Esophagus muscularis mucosa (tissue), 4 donors: Measurements from ENCODE around the gene EXOSC5. TPM values are rescaled to one million over a fixed set of nuclear protein-coding genes. Genes with fewer than 3 reads are reported as not detected.

ENCODE experiments used
- DNase-seq: peaks from one replicate; pipeline ENCODE4 v3.0.0-alpha.2; 2017; ENCODE audit errors: extremely low spot score
- H3K27ac ChIP-seq, 4 donors: fragments of 200-600 bp; sonication (generic); replicated peaks in 1 of 4; 1 replicate in 3 of 4; 2 replicates in 1 of 4; pipeline ENCODE4 v1.5.1; 2016 to 2019; ENCODE audit warnings: mild to moderate bottlenecking in 1 of 4
- H3K27me3 ChIP-seq, 4 donors: fragments of 200-600 bp; sonication (generic); one replicate each; pipeline versions ENCODE4 v1.5.1 to v1.6.0; 2016 to 2019
- H3K36me3 ChIP-seq, 4 donors: fragments of 200-600 bp; sonication (generic); one replicate each; pipeline ENCODE4 v1.5.1; 2016 to 2019
- H3K4me1 ChIP-seq, 4 donors: fragments of 200-600 bp; sonication (generic); one replicate each; pipeline ENCODE4 v1.5.1; 2016 to 2019
- H3K4me3 ChIP-seq, 4 donors: fragments of 200-600 bp; sonication (generic); 1 replicate in 2 of 4; 2 replicates in 2 of 4; pipeline ENCODE4 v1.5.1; 2016 to 2019; ENCODE audit warnings: mild to moderate bottlenecking in 4 of 4, moderate library complexity in 1 of 4
- H3K9me3 ChIP-seq, 4 donors: fragments of 200-600 bp; sonication (generic); 1 replicate in 3 of 4; 2 replicates in 1 of 4; pipeline ENCODE4 v1.5.1; 2016 to 2019
- EP300 ChIP-seq: sonication (generic); formaldehyde crosslinking; IDR thresholded peaks from one replicate; pipeline ENCODE4 v1.6.1; 2017; ENCODE audit warnings: antibody characterized with exemption
- POLR2A ChIP-seq: fragments of 450-650 bp; IDR thresholded peaks from one replicate; pipeline ENCODE4 v1.6.1; 2017; ENCODE audit warnings: antibody characterized with exemption, moderate library complexity, mild to moderate bottlenecking, low read depth
- POLR2AphosphoS5 ChIP-seq, 2 donors: sonication (generic); formaldehyde crosslinking; IDR thresholded peaks; one replicate each; pipeline ENCODE4 v1.6.1; 2017; ENCODE audit warnings: antibody characterized with exemption in 2 of 2
- WGBS: methylation state at CpG from one replicate; pipeline ENCODE4 v1.1.5; 2018; 5-methylcytosine and 5-hydroxymethylcytosine counted together
- intact Hi-C: fragments of 100-400 bp; cut with DNase I; formaldehyde crosslinking; loops from one replicate; pipeline ENCODE4 v1.15.1; 2023
- total RNA-seq, 4 donors: library from RNA; depleted of rRNA; stranded (reverse); fragments of >200 nt; gene quantifications; one replicate each; pipeline versions ENCODE4 v1.1.0 to v1.2.1, GENCODE V29; 2016
- TF ChIP-seq, protein P1 (sequence below), 3 experiments: fragments of 200-600 bp in 2 of 3; fragments of 450-650 bp in 1 of 3; sonication (generic) in 2 of 3; IDR thresholded peaks; one replicate each; pipeline ENCODE4 v1.5.1; 2017 to 2019; ENCODE audit warnings: antibody characterized with exemption in 3 of 3, mild to moderate bottlenecking in 2 of 3, moderate library complexity in 1 of 3

The EXOSC5 gene
- total RNA-seq, 4 donors from 2014 or later: 11.2 to 15.2 (median 13.2) TPM

DNA sequence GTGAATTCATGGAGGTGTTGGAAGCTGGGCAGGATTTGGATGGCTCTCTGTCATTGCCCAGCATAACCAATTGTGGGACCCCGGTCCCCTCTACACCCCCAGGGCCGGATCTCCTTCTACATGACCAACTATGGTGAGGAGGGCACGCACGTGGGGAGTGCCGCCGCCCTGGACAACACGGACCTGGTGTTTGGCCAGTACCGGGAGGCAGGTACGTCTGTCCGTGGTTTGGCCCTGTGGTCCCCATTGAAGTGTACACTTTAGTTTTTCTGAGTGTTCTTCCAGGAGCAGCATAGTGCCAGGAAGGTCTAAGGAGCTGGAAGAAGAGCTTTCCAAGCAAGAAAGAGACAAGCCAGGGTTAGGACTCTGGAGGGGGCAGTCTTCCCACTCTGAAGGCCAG, 16.8 kb upstream of the EXOSC5 start:
- 90% methylated on average over 9 of the region's 10 CpGs for WGBS
- no peak overlapping the region for H3K4me3 ChIP-seq
- intact Hi-C loops: no loop called here

DNA sequence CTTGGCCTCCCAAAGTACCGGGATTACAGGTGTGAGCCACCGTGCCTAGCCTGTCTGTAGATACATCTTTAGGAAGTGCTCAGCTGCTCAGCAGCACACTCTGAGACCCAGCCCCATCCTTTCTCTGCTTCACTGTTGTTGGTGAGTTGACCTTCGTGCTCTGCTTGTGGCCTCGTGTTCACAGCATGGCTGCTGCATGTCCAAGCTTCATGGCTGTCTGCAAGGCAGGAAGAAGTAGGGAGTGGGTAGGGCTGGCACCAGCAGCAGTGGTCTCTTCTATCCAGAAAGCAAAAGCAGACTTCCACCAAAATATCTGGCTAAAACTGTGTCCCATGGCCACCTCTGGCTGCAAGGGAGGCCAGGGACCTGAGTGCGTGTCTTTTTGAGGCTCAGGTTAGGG, 15.8 kb upstream of the EXOSC5 start:
- Histone ChIP-seq H3K9me3 (no peaks in the 10 kb centered on the region), H3K36me3 (peaks cover 37 to 76% (median 64%) of the 10 kb centered on the region in 4 donors), H3K4me1 (peaks cover 29 to 40% (median 36%) of the 10 kb centered on the region in 4 donors), H3K27ac (no peak overlapping the region), H3K27me3 (no peaks in the 10 kb centered on the region), H3K4me3 (no peak overlapping the region)
- intact Hi-C loops: no loop called here
- DNase-seq: no peak
- 93% methylated on average over 5 of the region's 5 CpGs for WGBS
- TF ChIP-seq, protein P1, sequence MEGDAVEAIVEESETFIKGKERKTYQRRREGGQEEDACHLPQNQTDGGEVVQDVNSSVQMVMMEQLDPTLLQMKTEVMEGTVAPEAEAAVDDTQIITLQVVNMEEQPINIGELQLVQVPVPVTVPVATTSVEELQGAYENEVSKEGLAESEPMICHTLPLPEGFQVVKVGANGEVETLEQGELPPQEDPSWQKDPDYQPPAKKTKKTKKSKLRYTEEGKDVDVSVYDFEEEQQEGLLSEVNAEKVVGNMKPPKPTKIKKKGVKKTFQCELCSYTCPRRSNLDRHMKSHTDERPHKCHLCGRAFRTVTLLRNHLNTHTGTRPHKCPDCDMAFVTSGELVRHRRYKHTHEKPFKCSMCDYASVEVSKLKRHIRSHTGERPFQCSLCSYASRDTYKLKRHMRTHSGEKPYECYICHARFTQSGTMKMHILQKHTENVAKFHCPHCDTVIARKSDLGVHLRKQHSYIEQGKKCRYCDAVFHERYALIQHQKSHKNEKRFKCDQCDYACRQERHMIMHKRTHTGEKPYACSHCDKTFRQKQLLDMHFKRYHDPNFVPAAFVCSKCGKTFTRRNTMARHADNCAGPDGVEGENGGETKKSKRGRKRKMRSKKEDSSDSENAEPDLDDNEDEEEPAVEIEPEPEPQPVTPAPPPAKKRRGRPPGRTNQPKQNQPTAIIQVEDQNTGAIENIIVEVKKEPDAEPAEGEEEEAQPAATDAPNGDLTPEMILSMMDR (IDR thresholded peaks at IDR 0.05): no peak
- TF ChIP-seq POLR2AphosphoS5 (IDR thresholded peaks at IDR 0.05) (no peak), EP300 (no peak), POLR2A (no peak)

More for the DNA sequence above, 16.8 kb upstream of the EXOSC5 start:
- Histone ChIP-seq H3K9me3 (no peaks in the 10 kb centered on the region), H3K27me3 (no peaks in the 10 kb centered on the region), H3K27ac (no peak overlapping the region), H3K4me1 (peaks cover 19 to 31% (median 30%) of the 10 kb centered on the region in 4 donors), H3K36me3 (peaks cover 44 to 85% (median 74%) of the 10 kb centered on the region in 4 donors)
- DNase-seq: no peak
- no peak for TF ChIP-seq EP300
- TF ChIP-seq, protein P1 (IDR thresholded peaks at IDR 0.05): no peak

DNA sequence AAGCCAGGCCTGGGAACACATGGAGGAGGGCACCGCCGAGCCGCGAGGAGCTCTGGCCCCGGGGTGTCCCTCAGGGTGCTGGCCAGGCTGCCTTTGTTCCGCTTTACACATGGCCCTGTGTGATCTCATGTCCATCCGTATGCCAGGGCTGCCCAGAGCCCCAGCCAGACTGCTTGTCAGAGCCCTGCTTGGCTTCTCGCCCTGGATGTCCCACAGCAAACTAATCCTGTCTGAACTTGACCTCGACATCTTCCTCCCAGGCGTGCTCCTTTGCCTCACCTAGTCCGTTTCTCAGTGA, 14.8 kb upstream of the EXOSC5 start:
- intact Hi-C loops: no loop called here
- Histone ChIP-seq H3K4me1 (peaks cover 36 to 43% (median 40%) of the 10 kb centered on the region in 4 donors), H3K36me3 (peaks cover 30 to 65% (median 53%) of the 10 kb centered on the region in 4 donors), H3K27ac (no peak overlapping the region), H3K9me3 (no peaks in the 10 kb centered on the region), H3K27me3 (no peaks in the 10 kb centered on the region), H3K4me3 (no peak overlapping the region)
- 58% methylated on average over 11 of the region's 11 CpGs for WGBS
- no peak for DNase-seq
- TF ChIP-seq POLR2AphosphoS5 (IDR thresholded peaks at IDR 0.05): no peak
- TF ChIP-seq, protein P1 (IDR thresholded peaks at IDR 0.05): no peak
- TF ChIP-seq EP300: no peak
- TF ChIP-seq POLR2A: no peak

DNA sequence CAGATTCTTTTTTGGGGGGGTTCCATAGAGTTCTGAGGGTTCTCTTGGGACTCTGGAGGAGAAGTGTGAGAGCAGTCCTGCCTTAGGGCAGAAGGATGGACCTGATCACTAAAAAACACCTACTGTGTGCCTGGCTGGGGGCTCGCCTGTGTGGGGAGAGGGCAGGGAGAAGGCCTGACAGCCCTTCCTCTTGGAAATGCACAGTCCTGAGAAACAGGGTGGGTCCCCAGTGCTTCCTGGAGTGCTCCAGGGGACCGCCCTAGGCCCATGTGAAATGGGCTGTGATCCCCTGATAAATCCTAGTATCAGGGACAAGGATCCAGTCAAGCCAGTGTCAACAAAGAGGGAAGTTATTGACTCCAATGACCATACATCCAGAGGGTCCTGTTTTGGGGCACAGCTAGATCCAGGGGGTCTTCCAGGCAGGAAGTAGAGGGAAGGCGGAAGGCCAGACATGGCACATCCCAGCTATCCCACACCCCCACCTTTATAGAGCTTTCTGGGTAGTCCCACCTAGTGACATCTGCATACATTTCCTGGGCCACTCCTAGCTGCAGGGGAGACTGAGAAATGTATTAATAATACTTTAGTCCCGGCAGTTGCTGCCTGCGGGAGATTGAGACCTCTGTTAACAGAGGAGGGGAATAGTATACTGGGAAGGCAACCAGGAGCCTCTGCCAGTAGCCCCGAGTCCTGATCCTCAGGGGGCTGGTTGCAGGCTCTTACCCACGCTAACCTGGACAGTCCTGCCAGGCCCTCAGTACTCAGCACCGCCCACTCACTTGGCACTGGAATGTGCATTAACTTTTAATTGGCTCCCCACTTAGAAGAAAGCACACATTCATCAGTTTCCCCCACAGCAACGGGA, 14.2 kb upstream of the EXOSC5 start:
- H3K27ac ChIP-seq: peak overlapping the region in 1 of 4 donors; percentile 1
- H3K9me3 ChIP-seq: no peaks in the 10 kb centered on the region
- peaks cover 27 to 59% (median 47%) of the 10 kb centered on the region in 4 donors for H3K36me3 ChIP-seq
- H3K4me1 ChIP-seq: peaks cover 39 to 47% (median 46%) of the 10 kb centered on the region in 4 donors
- no peak for DNase-seq
- H3K27me3 ChIP-seq: no peaks in the 10 kb centered on the region
- intact Hi-C loops: no loop called here
- TF ChIP-seq, protein P1 (IDR thresholded peaks at IDR 0.05): no peak
- TF ChIP-seq EP300 (no peak), POLR2A (no peak), POLR2AphosphoS5 (IDR thresholded peaks at IDR 0.05) (no peak)
- no peak overlapping the region for H3K4me3 ChIP-seq
- 70% methylated on average over 8 of the region's 9 CpGs for WGBS
